AG08396 (cell line): ENCODE data around the gene ZMYND10.

Experiments
- DNase-seq: peaks from one replicate; pipeline ENCODE4 v3.0.0; 2012; ENCODE audit warnings: low spot score, mixed read lengths

Gene ZMYND10

DNA sequence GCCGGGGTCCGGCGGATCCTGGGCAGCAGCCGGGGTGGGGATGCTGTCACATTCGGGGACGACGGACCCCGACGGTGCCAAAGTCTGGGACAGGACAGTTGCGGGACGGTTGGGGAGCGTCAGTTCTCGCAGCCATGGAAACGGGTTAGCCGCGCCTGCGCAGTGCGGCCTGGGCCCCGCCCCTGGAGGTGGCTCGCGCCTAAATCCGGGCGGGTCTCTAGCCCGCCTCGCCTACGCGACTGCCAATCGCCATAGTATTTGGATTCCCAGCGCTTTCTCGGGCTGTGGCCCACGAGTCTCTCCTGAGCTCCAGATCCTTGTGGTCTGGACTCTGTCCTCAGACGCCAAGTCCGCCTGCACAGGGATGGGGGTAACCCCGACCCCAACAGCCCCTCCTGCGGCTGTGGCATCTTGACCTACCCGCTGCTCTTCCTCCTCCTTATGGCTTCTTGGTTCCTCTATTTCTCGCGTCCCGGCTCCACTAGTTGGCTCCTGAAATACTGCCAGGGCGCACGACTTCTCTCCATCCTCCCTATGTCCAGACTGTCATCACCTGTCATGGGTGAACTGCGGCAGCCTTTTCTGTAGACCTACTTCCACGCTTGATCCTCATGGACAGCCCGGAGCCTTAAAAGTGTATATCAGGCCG lies at the start of gene ZMYND10:
Gene ZMYND10 (minus strand): TSS at position 147 of the 649 bp plus-strand sequence. CDS start 153 bp downstream, outside the sequence.
- peak; percentile 94 for DNase-seq

- no peak for DNase-seq
Observed at GRCh38 chr3:50393061-50393460, 47.5 kb upstream of the ZMYND10 start.

- no peak for DNase-seq
Observed at GRCh38 chr3:50392101-50392715, 46.7 kb upstream of the ZMYND10 start.

DNA sequence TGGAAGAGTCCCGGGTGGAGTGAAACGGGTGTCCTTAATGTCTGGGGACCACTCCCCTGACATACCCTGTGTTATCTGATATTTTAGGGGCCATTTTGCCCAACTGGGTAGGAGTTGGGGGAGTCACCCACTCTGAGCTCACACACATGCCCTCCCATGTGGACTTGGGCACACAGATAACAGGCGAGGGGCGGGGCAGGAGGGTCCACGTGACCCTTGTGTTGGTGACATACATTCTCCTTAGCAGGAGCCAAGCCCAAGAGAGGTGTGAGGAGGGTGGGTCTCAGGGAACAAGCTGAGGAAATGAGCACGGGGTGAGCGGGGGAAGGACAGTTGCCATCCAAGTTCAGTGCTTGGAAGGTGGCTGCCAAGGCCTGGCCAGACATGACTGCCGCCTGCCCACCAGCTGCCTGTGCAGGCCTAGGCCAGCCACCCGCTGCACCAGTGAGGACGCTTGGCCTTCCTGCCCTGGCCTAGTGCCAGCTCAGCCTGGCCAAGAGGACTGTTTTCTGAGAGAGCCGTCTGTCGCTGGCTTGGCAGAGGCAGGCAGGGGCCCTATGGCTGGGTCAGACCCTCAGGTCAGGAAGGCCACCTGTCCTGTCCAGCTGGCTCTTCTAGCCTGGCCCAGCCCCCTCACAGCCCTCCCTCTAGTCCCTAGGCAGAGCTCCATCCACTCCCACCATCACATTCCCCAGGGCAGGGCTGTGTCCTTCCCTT lies 45.1 kb upstream of the ZMYND10 start:
- no peak for DNase-seq

DNA sequence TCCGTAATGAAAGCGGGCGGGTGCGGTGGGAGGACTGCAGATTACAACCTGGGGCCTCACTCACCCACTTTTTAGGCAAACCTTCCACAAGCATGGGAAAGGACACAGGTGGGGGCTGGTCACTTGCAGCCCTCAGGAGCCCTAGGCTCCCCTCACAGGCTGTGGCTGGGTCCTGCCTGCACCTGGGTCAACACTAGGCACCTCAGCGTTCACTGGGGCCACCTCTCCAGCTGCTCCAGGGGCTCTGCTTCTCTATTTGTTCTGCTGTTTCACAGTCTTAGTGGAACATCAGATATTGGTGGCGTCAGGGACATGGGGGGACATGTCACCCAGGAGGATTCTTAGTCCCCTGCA lies 43.9 kb upstream of the ZMYND10 start:
- no peak for DNase-seq

DNA sequence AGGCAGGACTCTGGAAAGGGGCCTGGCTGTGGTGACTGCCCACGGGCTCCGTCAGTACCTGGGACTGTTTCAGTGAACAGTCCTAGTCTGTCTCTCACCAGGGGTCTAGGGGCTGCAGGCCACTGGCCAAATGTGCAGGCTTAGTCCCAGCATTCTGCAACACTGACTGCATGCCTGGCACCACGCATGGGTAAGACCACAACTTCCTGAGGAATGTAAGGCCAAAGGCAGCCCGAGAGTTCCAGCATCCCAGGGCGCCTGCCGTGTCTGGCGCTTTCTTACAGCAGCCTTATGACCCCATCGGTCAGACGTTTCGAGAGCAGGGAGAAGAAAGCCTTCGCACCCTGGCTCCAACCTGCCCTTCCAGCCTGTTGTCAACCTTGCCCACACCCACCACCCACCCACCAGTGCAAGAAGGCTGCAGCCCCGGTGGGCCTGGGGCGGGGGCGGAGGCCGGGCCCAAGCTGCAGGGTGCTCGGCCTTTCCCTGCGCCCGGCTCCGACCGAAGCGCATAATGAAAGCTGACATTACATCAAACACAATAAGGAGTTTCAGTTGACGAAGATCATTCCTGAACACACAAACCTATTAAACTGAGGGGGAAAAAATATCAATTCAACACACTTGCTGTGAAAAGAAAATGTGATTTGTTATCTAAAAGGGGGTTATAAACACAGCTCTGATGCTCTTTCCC lies 43.3 kb upstream of the ZMYND10 start:
- DNase-seq = peak; percentile 42

GRCh38 chr3:50388016-50388719 lies 42.6 kb upstream of the ZMYND10 start:
- peak; percentile 68 for DNase-seq

- no peak for DNase-seq
Observed at GRCh38 chr3:50385754-50386153, 40.2 kb upstream of the ZMYND10 start.

GRCh38 chr3:50383750-50384149 lies 38.2 kb upstream of the ZMYND10 start:
- no peak for DNase-seq

GRCh38 chr3:50382722-50383121 lies 37.2 kb upstream of the ZMYND10 start:
- DNase-seq = no peak

DNA sequence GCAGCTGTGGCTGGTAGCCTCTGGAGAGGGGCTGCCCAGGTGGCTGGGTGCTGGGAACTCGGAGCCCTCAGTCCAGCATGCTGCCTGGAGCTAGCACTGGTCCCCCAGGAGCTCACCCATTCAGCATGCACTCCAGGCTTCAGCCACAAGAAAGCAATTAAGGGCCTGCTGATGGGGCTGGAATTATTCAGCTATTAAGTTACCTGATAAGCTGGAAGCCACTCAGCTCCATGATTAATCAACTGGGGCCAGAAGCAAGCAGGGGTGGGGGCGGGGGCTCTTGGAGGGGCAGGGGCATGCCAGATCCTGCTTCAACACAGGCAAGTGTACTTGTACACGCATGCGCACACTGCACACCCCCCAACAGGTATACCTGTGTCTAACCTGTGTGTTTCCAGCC lies 35.9 kb upstream of the ZMYND10 start:
- no peak for DNase-seq

GRCh38 chr3:50380405-50381085 lies 35.0 kb upstream of the ZMYND10 start:
- DNase-seq = no peak

DNA sequence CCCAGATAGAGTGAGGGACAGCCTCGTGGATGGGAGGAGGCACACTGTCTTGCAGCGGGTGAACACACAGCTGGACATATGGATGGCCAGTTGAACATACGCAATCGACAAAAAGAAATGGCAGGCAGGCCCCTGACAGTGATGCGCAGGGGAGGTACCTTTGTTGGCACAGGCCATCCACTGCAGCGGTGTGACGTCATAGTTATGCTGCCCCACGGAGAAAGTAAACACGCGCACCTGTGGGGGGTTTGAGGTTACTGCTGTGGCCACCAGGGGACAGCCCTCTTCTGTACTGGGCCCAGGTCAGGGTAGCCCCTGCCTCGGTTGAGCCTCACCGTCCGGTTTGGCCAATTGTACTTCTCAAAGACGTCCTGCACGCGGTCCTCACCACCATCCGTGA lies 33.2 kb upstream of the ZMYND10 start:
- no peak for DNase-seq

DNA sequence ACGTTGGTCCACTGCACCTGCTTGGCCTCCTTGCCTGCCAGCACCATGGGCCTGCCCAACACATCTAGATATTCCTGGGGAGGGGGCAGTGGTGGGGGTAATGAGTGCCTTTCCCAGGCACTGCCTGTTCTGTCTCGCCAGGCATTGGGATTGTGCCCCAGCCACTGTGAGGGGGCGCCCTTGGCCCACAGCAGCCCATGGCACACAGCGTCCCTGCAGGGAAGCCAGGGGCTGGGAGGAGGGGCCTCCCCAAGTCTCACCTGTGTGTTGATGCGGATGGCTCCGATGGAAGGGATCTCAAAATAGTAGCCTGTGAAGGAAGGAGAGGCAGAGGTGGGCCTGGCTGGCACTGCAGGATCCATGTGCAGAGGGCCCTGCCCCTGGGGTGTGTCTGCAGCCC lies 32.5 kb upstream of the ZMYND10 start:
- no peak for DNase-seq

DNA sequence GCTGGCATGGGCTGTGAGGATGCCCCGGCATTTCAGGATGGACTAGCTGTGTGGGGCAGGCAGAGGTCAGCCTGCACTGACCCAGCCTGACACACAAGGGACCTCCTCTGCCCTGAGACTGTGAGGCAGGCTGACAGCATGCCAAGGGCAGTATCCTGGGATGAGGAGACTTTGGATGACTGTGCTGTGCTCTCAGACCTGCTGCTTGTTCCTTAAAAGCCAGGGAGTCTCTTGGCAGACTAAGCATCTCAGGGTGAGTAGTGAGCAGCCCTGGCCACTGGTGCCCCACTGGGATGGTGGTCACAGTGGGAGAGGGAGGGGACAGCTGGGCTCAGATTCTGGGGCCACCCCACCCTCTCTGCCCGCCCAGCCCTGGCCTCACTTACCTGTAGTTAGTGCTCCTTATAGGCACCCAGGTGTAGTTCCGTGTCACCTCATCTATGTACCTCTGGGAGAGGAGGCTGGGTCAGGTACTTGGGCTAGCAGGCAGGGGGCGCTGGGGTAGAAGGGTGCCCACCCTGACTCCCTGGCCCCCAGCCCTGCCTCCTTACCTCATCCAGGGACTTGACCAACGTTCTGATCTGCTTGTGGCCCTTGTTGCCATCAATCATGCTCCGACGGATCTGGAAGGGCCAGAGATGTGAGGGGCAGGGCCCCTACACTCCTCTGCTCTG lies 29.9 kb upstream of the ZMYND10 start:
- DNase-seq = peak; percentile 42

DNA sequence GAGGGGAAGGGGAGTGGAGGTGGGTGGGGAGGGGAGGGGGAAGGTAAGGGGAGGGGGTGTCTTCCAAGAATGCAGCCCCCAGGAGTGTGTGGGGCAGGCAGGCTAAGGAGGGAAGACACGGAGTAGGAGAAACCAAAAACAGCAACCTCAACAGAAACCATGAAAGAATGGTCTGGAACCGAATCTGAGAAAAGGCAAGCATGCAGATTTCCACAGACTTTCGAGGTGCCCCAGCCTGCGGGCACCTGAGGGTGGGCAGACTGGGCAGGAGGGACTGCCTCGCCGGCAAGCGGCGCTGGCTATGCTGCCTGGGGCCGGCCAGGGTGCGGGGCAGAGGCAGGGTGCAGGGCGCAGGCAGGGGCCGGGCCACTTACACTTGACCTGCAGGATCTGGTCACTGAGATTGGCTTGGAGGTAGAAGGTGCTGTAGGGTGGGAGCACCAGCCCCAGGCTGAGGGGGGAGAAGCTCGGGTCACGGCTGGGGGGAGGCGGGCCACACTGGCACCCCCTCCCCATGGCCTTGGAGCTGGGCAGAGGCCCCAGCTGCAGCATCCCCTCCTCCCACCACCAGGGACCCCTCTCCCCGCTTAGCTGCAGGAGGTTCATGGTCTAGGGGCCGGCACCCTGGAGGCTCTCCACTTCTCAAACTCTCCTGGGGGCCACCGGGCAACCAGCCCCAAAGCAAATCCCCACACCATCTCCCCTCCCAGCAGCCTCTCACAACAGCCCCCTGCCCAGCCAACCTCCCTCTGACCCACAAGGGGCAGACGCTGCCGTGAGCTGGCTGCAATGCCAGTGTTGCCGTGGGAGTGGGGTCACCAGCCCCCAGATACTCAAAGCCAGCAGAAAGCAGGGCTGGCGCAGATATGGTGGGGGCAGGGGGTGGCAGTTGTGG lies 29.1 kb upstream of the ZMYND10 start:
- DNase-seq = no peak

DNA sequence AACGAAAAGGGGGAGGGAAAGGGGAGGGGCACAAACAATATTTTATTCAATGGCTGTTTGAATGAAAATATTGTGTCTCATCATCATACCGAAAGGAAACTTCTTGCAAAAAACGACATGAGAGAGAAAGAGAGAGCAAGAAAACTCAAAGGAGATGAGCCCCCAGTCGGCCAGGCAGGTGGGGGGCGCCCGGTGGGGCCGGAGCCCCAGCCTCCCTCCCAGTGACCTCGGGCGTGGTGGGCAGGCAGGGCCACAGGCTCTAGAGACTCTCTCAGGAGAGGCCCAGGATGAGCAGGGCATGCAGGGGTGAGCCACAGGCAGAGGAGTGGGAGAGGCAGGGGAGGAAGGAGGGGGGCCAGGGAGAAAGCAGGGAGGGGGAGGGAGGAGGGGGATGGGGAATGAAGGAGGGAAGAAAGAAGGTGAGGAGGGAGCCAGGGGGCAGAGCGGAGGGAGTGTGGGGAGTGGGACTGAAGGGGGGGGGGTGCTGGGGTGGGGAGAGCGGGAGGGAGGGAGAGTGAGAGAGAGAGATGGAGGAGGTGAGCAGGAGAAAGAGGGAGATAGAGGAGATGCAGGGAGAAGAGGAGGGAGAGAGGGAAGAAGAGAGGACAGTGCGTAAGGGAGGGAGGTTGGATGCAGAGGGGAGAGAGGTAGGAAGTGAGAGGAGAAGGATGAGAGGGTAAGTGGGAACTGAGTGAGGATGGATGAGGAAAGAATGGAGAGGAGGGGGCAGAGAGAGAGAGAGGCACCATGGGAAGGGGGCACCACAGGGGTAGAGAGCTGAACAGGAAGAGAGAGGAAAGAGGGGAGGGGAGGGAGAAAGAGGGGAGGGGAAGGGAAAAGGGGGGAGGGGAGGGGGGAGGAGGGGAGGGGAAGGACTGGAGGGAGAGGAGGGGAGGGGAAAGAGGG lies 27.9 kb upstream of the ZMYND10 start:
- DNase-seq = no peak

DNA sequence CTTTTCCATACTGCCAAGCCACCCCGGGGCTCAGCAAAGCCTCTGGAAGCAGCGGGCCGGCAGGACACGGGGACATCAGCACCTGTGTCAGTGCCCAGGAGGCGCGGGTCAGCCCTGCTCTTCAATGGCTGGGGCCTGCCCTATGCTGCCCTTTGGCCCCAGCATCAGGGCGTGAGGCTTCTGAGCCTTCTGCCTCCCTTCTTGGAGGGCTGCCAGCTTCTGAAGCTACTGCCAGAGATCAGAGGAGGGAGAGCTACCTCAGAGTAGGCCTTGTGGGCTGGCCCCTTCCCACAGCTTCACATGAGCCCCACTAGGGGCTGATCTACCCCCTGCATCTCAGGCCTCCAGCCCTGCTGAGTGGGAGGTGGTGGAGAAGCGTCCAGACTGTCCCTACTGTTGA lies 26.8 kb upstream of the ZMYND10 start:
- DNase-seq = no peak

DNA sequence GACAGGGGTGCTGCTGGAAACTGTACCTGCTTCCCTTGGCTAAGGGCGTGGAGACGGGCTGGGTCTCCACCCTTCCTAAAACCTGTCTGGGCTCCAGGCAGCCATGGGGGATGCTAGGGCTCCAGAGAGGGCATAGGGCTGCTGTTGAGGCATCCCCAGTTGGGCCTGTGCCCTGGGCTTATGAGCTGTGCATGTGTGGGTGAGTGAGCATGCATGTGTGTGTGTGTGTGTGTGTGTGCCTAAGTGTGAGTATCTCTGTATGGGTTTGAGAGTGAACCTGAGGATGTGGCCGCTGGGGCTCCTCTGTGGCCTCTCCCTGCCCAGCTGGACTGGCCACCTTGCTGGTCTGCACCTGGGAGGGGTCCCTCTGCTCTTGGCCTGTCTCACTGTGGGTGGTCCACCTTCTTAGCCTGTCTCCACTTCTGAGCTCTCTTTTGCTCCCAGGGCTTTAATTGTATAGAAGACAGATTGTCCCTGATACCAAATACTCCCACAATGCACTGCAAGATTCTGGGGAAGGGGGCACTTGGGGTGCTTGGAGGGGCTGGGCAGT lies 25.7 kb upstream of the ZMYND10 start:
- no peak for DNase-seq
